GM18858 (cell line): ENCODE data around the gene UBR3.
"Not testable (repeated sequence)": the region's sequence is repeated elsewhere in the genome, so short reads cannot be mapped to it uniquely, and the experiment has no call there.

Experiments used
- ATAC-seq: cut with Tn5 transposase; IDR thresholded peaks from one replicate; pipeline ENCODE4 v1.9.1; 2021; ENCODE audit not compliant: unreplicated experiment

The UBR3 gene

DNA sequence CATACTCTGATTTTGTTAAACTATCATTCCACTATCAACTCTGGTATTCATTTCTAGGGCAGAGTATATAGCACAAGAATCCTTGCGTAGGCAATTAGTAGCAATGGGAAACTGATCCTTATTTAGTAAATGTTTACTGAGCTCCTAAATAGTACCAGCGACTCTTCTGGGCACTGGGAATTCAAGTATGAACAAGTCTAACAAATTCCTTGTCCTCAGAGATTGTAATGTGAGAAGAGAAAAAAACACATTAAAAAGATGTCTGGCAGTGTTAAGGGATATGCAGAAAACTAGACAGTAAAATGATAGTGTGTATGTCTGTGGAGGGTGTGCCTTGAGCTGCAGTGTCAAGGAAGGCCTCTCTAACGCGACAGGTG lies 3.3 kb upstream of the UBR3 start:
- ATAC-seq: no peak

- peak; percentile 54 for ATAC-seq
These were observed 2.6 kb upstream of the UBR3 start, which contains the start of gene METTL5 for GRCh38 chr2:169824373-169825333. Gene METTL5, minus strand, starts transcription at chr2:169824905. Its CDS starts 308 bp downstream, at chr2:169824597.

DNA sequence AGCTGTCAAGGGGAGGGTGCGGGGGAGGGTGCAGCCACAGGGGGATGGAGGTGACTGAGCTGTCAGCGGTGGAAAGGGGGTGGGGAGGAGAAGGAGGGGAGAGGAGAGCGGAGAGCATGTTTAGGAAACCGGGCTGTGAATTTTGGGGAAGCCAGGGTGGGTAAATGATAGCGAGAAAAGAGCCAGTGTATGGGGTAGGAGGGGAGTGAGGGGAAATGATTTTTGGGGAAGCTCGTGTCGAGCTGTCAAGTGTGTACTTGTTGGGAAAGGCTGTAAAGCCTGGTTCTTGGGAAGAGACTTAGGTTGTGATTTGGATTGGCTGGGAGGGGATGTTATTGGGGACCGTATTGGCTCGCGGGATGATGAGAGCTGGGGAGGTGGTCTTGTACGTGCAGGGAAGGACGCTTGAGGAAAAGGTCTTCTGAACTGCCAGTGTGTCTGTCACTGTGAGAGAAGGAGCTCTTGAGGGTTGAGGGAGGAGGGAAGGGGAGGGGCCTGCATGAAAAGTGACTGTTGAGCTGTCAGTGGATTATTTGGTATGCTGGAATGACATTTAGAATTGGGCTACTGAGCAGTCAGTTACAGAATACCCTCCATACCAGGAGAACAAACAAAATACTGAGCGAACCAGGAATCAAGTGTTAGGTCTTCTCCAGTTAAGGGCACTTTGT lies 1.0 kb downstream of the UBR3 start:
- no peak for ATAC-seq

- ATAC-seq: no peak
These were observed 7.1 kb downstream of the UBR3 start for GRCh38 chr2:169834401-169834800.

DNA sequence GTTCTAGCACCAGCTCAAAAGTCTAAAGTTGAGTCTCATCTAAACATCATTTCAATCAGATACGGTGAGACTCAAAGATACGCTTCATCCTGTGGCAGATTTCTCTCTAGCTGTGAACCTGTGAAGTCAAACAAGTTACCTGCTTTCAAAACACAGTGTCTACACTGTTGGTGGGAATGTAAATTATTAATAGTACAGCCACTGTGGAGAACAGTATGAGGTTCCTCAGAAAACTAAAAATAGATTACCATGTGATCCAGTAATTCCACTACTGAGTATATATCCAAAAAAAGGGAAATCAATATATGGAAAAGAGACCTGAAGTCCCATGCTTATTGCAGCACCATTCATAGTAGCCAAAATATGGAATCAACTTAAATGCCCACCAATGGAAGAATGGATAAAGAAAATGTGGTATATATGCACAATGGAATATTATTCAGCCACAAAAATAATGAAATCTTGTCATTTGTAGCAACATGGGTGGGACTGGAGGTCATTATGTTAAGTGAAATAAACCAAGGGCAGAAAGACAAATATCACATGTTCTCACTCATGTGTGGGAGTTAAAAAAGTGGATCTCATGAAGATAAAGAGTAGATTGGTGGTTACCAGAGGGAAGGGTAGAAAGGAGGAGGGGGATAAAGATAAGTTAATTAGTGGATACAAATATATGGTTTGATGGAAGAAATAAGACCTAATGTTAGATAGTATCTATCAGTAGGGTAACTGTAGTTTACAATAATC lies 11.7 kb downstream of the UBR3 start:
- ATAC-seq: no peak

DNA sequence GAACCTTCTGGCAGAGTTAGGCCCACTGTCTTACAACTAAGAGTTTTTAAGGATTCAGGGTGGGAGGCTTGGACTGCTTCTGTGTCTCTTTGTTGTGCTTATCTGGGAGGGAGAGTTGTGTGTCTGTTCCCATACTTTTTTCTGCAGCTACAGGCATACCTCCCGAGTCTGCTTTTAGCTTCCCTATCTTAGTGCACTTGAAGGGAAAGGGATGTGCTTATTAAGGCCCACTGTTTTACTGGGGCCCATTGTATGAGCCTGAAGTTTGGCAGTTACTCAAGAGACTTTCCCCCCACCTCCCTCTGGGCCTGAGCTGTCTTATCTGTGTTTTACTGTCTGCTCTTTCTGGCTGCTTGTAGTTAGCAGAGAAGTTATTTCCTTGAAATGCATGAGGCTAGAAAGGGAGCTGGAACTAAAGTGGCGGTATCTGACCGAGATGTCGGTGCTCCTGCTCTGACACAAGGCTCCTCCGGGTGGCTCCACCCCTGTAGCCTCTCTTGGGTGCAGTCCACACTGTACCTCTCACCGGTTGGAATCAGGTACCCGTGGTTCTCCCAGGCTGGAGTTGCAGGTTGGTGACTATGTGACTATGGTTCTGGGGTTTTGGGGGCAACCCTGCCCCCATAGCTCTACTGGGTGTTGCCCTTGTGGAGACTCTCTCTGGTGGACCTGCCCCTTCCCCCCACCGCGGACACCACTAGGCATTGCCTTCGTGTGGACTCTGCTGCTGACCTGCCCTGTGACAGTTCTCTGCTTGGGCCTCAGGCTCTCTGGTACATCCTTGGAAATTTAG lies 12.9 kb downstream of the UBR3 start:
- ATAC-seq: no peak

DNA sequence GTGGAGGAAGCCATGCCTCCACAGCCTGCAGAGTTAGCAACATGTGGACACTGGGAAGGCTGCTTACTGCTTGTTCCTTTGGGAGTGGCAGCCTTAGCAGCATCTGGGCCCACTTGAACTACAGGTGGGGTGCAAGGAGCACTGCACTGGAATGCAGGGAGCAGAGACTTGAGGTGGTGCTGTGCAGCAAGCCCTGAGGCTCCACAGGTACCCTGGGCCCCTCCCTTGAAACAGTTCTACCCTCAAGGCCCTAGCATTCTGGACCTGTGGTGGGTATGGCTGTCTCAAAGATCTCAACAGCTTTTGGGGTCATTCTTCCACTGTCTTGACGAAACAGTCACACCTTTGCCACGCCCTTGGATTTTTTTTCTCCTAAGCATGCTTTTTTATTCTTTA lies 13.5 kb downstream of the UBR3 start:
- ATAC-seq: no peak

DNA sequence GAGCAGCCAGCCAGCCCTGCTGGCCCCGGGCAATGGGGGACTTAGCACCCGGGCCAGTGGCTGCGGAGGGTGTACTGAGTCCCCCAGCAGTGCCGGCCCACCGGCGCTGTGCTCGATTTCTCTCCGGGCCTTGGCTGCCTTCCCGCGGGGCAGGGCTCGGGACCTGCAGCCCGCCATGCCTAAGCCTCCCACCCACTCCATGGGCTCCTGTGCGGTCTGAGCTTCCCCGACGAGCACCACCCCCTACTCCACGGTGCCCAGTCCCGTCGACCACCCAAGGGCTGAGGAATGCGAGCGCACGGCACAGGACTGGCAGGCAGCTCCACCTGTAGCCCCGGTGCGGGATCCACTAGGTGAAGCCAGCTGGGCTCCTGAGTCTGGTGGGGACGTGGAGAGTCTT lies 14.4 kb downstream of the UBR3 start:
- ATAC-seq: not testable (repeated sequence)

GRCh38 chr2:169845016-169845415 lies 17.8 kb downstream of the UBR3 start:
- no peak for ATAC-seq

- not testable (repeated sequence) for ATAC-seq
These were observed 21.9 kb downstream of the UBR3 start for GRCh38 chr2:169848959-169849693.

DNA sequence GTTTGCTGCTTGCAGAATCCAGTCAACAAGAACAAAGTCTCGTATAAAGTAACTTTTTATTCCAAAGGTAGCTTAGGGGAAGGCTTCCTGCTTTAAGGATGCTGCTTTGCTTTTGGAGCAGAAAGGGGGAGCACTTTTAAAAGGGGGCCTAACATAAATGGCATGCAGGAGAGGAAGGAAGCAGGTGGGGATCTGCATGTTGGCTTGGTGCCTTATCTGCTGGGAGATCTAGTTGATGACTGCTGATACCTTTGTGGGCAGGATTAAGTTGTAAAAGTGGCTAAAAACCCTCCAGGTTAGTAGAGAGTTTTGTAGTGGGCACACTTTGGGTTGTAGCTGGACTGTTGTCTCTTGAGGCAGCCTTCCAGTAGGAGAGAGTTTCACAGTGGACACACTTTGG lies 22.5 kb downstream of the UBR3 start:
- no peak for ATAC-seq

DNA sequence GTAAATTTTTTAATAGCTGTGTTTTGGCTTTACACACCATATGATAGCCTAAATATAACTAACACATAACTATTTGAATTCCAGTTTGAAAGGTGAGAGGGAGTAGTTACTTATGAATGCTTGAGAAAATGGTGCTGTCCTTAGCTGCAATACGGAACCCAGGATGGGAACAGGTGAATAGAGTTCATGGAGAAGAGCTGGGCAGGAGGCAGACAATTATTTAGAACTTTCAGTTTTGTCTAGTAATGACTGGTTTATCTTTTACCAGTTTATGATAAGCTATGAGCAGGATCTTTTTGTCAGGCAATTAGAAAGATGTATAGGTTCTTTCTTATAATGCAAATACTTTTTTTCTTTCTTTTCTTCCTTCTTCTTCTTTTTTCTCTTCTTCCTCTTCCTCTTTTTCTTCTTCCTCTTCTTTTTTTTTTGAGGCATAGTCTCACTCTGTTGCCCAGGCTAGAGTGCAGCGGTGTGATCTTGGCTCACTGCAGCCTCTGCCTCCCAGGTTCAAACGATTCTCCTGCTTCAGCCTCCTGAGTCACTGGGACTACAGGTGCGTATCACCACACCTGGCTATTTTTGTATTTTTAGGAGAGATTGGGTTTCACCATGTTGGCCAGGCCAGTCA lies 25.9 kb downstream of the UBR3 start:
- no peak for ATAC-seq

DNA sequence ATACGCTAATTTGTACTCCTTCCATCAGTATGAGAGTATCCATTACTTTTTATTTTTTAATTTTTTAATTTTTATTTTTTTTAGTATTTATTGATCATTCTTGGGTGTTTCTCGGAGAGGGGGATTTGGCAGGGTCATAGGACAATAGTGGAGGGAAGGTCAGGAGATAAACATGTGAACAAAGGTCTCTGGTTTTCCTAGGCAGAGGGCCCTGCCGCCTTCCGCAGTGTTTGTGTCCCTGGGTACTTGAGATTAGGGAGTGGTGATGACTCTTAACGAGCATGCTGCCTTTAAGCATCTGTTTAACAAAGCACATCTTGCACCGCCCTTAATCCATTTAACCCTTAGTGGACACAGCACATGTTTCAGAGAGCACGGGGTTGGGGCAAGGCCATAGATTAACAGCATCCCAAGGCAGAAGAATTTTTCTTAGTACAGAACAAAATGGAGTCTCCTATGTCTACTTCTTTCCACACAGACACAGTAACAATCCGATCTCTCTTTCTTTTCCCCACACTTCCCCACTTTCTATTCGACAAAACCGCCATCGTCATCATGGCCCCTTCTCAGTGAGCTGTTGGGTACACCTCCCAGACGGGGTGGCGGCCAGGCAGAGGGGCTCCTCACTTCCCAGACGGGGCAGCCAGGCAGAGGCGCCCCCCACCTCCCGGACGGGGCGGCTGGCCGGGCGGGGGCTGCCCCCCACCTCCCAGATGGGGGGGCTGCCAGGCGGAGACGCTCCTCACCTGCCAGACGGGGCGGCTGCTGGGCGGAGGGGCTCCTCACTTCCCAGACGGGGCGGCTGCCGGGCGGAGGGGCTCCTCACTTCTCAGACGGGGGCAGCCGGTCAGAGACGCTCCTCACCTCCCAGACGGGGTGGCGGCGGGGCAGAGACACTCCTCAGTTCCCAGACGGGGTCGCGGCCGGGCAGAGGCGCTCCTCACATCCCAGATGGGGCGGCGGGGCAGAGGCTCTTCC lies 28.3 kb downstream of the UBR3 start:
- ATAC-seq: not testable (repeated sequence)

DNA sequence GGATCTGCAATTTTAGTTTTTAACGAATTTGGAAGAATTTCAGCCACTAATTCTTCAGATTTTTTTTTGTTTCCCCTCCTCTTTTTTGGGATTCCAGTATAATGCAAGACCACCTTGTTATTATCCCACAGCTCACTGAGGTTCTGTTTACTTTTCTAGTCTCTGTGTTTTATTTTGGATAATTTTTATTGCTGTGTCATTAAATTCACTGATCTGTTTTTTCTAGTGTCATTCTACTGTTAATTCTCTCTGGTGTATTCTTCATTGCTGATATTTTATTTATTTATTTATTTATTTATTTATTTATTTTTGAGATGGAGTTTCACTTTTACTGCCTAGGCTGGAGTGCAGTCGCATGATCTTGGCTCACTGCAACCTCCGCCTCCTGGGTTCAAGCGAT lies 32.2 kb downstream of the UBR3 start:
- ATAC-seq: no peak

- ATAC-seq: no peak
These were observed 32.9 kb downstream of the UBR3 start for GRCh38 chr2:169860149-169860548.

- no peak for ATAC-seq
These were observed 35.6 kb downstream of the UBR3 start for GRCh38 chr2:169862816-169863215.

DNA sequence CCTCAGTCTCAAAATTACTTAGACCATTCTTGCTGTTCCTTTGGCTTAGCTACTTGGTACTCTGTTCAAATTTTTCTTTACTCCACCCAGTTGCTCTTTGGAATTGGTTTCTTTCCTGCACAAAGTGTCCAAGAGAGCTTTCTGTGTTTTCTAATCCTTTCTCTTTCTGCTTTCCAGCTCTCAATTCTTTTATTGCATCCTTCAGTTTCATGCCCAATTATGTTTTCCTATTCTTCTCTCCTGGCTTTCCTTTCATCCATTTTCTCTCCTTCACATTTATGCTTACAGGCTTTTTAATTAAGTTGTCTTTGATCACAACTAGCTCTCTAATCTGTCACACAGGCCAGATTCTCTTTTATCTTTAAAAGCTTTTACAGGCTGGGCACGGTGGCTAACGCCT lies 38.2 kb downstream of the UBR3 start:
- no peak for ATAC-seq

GRCh38 chr2:169866230-169866629 lies 39.0 kb downstream of the UBR3 start:
- not testable (repeated sequence) for ATAC-seq
